ENCODE data around the gene TRIM49.
"Not testable (repeated sequence)": the region's sequence is repeated elsewhere in the genome, so short reads cannot be mapped to it uniquely, and the experiment has no call there.

- not testable (repeated sequence) for TF ChIP-seq CTCF (IDR thresholded peaks at IDR 0.05); EZH2 (IDR thresholded peaks at IDR 0.05; ENCODE audit: borderline replicate concordance, insufficient read depth, low read depth, low read length, poor library complexity, severe bottlenecking)
Measured at GRCh38 chr11:89813535-89813934, 5.2 kb upstream of the TRIM49 start.
